ENCODE data around the gene FHIT.

FHIT gene

GRCh38 chr3:60696428-60697125, 554.7 kb downstream of the FHIT start:
- TF ChIP-seq SIN3A (IDR thresholded peaks at IDR 0.05; ENCODE audit: borderline replicate concordance, insufficient read depth, low read length) (no peak), REST (IDR thresholded peaks at IDR 0.05; ENCODE audit: insufficient read depth in 1 of 2, low read depth in 2 of 2, low read length in 2 of 2) (no peak), POLR2AphosphoS5 (IDR thresholded peaks at IDR 0.05; ENCODE audit: low read depth, low read length) (no peak), TAF1 (IDR thresholded peaks at IDR 0.05; ENCODE audit: borderline replicate concordance, insufficient read depth, low read length) (no peak), FOXP2 (optimal IDR thresholded peaks at IDR 0.05; ENCODE audit: borderline replicate concordance, extremely low read depth, extremely low read length, insufficient read depth) (no peak)

- TF ChIP-seq TAF1 (IDR thresholded peaks at IDR 0.05; ENCODE audit: borderline replicate concordance, insufficient read depth, low read length) (no peak), REST (IDR thresholded peaks at IDR 0.05; ENCODE audit: insufficient read depth in 1 of 2, low read depth in 2 of 2, low read length in 2 of 2) (no peak), POLR2AphosphoS5 (IDR thresholded peaks at IDR 0.05; ENCODE audit: low read depth, low read length) (no peak), FOXP2 (optimal IDR thresholded peaks at IDR 0.05; ENCODE audit: borderline replicate concordance, extremely low read depth, extremely low read length, insufficient read depth) (no peak), SIN3A (IDR thresholded peaks at IDR 0.05; ENCODE audit: borderline replicate concordance, insufficient read depth, low read length) (no peak)
These were observed 575.8 kb downstream of the FHIT start for GRCh38 chr3:60675424-60675823.

GRCh38 chr3:60674870-60675269, 576.4 kb downstream of the FHIT start:
- TF ChIP-seq FOXP2 (optimal IDR thresholded peaks at IDR 0.05; ENCODE audit: borderline replicate concordance, extremely low read depth, extremely low read length, insufficient read depth) = no peak
- no peak for TF ChIP-seq POLR2AphosphoS5 (IDR thresholded peaks at IDR 0.05; ENCODE audit: low read depth, low read length)
- TF ChIP-seq SIN3A (IDR thresholded peaks at IDR 0.05; ENCODE audit: borderline replicate concordance, insufficient read depth, low read length) = no peak
- no peak for TF ChIP-seq TAF1 (IDR thresholded peaks at IDR 0.05; ENCODE audit: borderline replicate concordance, insufficient read depth, low read length)
- no peak for TF ChIP-seq REST (IDR thresholded peaks at IDR 0.05; ENCODE audit: insufficient read depth in 1 of 2, low read depth in 2 of 2, low read length in 2 of 2)

GRCh38 chr3:60673123-60673522, 578.1 kb downstream of the FHIT start:
- TF ChIP-seq SIN3A (IDR thresholded peaks at IDR 0.05; ENCODE audit: borderline replicate concordance, insufficient read depth, low read length) (no peak), FOXP2 (optimal IDR thresholded peaks at IDR 0.05; ENCODE audit: borderline replicate concordance, extremely low read depth, extremely low read length, insufficient read depth) (no peak), REST (IDR thresholded peaks at IDR 0.05; ENCODE audit: insufficient read depth in 1 of 2, low read depth in 2 of 2, low read length in 2 of 2) (no peak), TAF1 (IDR thresholded peaks at IDR 0.05; ENCODE audit: borderline replicate concordance, insufficient read depth, low read length) (no peak), POLR2AphosphoS5 (IDR thresholded peaks at IDR 0.05; ENCODE audit: low read depth, low read length) (no peak)
